DOHH2 (cell line): ENCODE results near the gene PROX2.

ENCODE experiments used
- H3F3A ChIP-seq: fragments of 200-600 bp; sonication (generic), shearing (Covaris generic); 2 replicates; pipeline ENCODE4 v1.6.0; 2016; ENCODE audit warnings: antibody characterized with exemption, mild to moderate bottlenecking; ENCODE audit not compliant: control insufficient read depth, insufficient read depth
- H3K27ac ChIP-seq: fragments of 200-600 bp; sonication (generic); 2 replicates; pipeline ENCODE4 v1.5.1; 2014; ENCODE audit warnings: low read depth, mild to moderate bottlenecking, low read length, moderate library complexity
- H3K27me3 ChIP-seq: fragments of 200-600 bp; sonication (generic); 2 replicates; pipeline ENCODE4 v1.6.1; 2014; ENCODE audit warnings: mild to moderate bottlenecking, low read length, mixed read lengths; ENCODE audit not compliant: control insufficient read depth
- H3K36me3 ChIP-seq: fragments of 200-600 bp; sonication (generic); 2 replicates; pipeline ENCODE4 v1.6.1; 2014; ENCODE audit warnings: mild to moderate bottlenecking, low read length, moderate library complexity, mixed read lengths; ENCODE audit not compliant: control insufficient read depth
- H3K4me1 ChIP-seq: fragments of 200-600 bp; sonication (generic); 2 replicates; pipeline ENCODE4 v1.6.1; 2014; ENCODE audit warnings: mild to moderate bottlenecking, low read length, mixed read lengths; ENCODE audit not compliant: control insufficient read depth
- H3K4me2 ChIP-seq: fragments of 200-600 bp; sonication (generic); 2 replicates; pipeline ENCODE4 v1.6.0; 2014; ENCODE audit warnings: mild to moderate bottlenecking, low read length, moderate library complexity
- H3K4me3 ChIP-seq: fragments of 200-600 bp; sonication (generic); 2 replicates; pipeline ENCODE4 v1.5.1; 2014; ENCODE audit warnings: mild to moderate bottlenecking, low read length, mixed read lengths
- H3K79me2 ChIP-seq: fragments of 200-600 bp; sonication (generic); 2 replicates; pipeline ENCODE4 v1.6.1; 2014; ENCODE audit warnings: mild to moderate bottlenecking, low read length, mixed read lengths; ENCODE audit not compliant: control insufficient read depth
- H3K9me2 ChIP-seq: fragments of 200-600 bp; sonication (generic); replicated peaks from 2 replicates; pipeline ENCODE4 v1.6.1; 2014; ENCODE audit warnings: mild to moderate bottlenecking, low read length, mixed read lengths; ENCODE audit not compliant: control insufficient read depth
- H3K9me3 ChIP-seq: fragments of 200-600 bp; sonication (generic); 2 replicates; pipeline ENCODE4 v1.6.1; 2014; ENCODE audit warnings: antibody characterized with exemption, low read length, mixed read lengths; ENCODE audit not compliant: control insufficient read depth, insufficient read depth
- H4K20me1 ChIP-seq: fragments of 200-600 bp; sonication (generic); 2 replicates; pipeline ENCODE4 v1.6.0; 2014; ENCODE audit warnings: low read depth, mild to moderate bottlenecking, antibody characterized with exemption, low read length, moderate library complexity; ENCODE audit not compliant: control insufficient read depth, insufficient read depth
- EZH2phosphoT487 ChIP-seq: fragments of 200-600 bp; sonication (generic); IDR thresholded peaks from 2 replicates; pipeline ENCODE4 v1.6.1; 2017; ENCODE audit warnings: borderline replicate concordance, mild to moderate bottlenecking, antibody characterized with exemption, low read length, moderate library complexity, mixed read lengths
- TF ChIP-seq, protein P1 (sequence below): fragments of 200-600 bp; sonication (generic); IDR thresholded peaks from one replicate; pipeline ENCODE4 v1.5.1; 2014; ENCODE audit warnings: antibody characterized with exemption, mild to moderate bottlenecking, low read depth, low read length; ENCODE audit not compliant: poor library complexity, severe bottlenecking

The PROX2 gene

DNA sequence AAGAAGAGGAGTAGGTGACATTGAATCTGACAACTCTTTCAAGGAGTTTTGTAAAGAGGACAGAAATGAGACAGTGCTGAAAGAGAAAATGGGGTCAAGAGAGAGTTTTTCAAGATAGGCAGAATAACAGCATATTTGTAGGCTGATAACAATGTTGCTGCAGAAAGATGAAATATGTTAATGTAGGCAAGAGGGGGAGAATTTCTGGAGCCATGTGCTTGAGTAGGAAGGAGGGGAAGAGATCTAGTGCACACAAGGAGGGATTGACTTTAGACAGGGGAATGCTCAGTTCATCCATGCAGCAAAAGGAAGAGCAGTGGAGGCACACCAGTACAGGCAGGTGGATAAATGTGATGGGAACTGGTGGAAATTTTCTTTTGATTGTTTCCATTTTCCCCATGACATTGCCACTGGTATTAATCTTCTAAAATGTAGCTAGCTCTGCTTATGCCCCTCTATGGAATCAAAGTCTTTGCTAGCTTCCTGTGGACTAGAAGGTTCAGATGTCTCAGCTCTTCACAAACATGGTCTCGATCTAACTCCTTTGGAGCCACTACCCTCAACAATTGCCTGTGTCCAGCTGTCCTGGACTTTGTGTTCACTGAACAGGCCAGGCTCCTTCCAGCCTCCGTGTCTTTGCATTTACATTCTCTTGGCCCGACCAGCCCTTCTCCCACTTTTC lies 9.1 kb downstream of the PROX2 start:
- H3K4me3 ChIP-seq = no peak overlapping the region
- H4K20me1 ChIP-seq = no peaks in the 10 kb centered on the region
- H3K9me3 ChIP-seq = no peaks in the 10 kb centered on the region
- no peaks in the 10 kb centered on the region for H3K36me3 ChIP-seq
- H3K4me1 ChIP-seq = no peaks in the 10 kb centered on the region
- no peak overlapping the region for H3K4me2 ChIP-seq
- TF ChIP-seq, protein P1, sequence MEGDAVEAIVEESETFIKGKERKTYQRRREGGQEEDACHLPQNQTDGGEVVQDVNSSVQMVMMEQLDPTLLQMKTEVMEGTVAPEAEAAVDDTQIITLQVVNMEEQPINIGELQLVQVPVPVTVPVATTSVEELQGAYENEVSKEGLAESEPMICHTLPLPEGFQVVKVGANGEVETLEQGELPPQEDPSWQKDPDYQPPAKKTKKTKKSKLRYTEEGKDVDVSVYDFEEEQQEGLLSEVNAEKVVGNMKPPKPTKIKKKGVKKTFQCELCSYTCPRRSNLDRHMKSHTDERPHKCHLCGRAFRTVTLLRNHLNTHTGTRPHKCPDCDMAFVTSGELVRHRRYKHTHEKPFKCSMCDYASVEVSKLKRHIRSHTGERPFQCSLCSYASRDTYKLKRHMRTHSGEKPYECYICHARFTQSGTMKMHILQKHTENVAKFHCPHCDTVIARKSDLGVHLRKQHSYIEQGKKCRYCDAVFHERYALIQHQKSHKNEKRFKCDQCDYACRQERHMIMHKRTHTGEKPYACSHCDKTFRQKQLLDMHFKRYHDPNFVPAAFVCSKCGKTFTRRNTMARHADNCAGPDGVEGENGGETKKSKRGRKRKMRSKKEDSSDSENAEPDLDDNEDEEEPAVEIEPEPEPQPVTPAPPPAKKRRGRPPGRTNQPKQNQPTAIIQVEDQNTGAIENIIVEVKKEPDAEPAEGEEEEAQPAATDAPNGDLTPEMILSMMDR = no peak
- no peak for TF ChIP-seq EZH2phosphoT487
- H3K27me3 ChIP-seq = peaks cover 27% of the 10 kb centered on the region
- H3K27ac ChIP-seq = no peak overlapping the region
- no peaks in the 10 kb centered on the region for H3K79me2 ChIP-seq
- no peaks in the 10 kb centered on the region for H3K9me2 ChIP-seq
- no peaks in the 10 kb centered on the region for H3F3A ChIP-seq

DNA sequence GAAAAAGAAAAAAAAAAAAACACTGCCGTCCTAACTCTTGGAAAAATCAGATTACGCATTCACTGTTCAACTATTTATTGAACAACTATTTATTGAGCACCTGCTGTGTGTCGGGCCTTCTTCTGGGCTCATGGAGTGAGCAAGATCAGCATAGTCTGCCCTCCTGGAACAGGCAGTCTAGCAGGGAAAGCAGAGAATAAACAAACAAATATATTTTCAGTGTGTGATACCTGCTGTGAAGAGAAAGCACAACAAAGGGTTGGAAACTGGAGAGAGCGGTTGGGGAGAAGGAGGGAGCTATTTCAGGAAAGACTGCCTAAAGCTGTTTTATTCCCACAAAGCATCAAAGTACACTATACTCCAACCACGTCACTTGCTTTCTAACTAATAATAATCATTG lies 10.8 kb downstream of the PROX2 start:
- Histone ChIP-seq H3K9me2 (no peaks in the 10 kb centered on the region), H3K79me2 (no peaks in the 10 kb centered on the region), H3K36me3 (no peaks in the 10 kb centered on the region), H3K4me1 (no peaks in the 10 kb centered on the region), H3F3A (no peaks in the 10 kb centered on the region), H3K27ac (no peak overlapping the region), H3K4me3 (no peak overlapping the region), H4K20me1 (0 out of 2 replicates have a peak, but pooled peaks cover 4% of the 10 kb centered on the region), H3K27me3 (peaks cover 24% of the 10 kb centered on the region), H3K9me3 (no peaks in the 10 kb centered on the region), H3K4me2 (no peak overlapping the region)
- no peak for TF ChIP-seq EZH2phosphoT487
- TF ChIP-seq, protein P1 = no peak

DNA sequence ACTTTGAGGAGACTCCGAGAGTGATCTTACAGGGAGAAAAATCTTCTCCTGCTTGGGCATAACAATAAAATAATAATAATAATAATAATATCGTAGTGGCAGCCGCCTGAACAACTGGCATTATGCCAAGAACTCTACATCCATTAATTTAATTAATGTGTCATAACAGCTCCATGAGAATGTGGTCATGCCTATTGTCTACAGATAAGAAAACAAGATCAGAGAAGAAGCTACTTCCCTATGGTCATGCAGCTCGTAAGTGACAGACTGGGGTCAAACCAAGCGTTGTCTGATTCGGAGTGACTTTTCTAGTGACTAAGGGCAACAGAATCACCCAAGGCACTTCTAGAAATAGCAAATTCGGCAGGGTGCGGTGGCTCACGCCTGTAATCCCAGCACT lies 11.7 kb downstream of the PROX2 start:
- no peak for TF ChIP-seq EZH2phosphoT487
- TF ChIP-seq, protein P1 = no peak
- no peaks in the 10 kb centered on the region for H3K9me2 ChIP-seq
- no peak overlapping the region for H3K4me2 ChIP-seq

DNA sequence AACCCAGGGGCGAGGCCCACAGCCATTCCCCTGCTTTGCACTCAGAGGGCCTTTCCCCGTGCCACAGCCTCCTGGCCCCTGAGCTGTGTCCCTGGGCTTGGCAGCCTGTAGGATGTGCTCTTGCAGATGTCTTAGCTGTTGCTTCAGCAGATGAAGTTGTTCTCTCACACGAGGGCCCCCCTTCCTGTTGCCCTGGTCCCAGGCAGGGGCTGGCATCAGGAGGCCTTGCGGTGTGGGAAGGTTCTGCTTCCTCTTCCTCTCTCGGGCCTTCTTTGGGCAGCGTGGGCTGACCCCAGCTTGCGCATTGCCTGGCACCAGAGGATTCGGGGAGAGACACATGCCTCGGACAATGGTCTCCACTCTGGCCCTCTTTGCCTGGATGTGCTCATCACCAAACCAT lies 12.7 kb downstream of the PROX2 start:
- 0 out of 2 replicates have a peak, but pooled peaks cover 4% of the 10 kb centered on the region for H4K20me1 ChIP-seq
- H3K4me3 ChIP-seq = no peak overlapping the region
- no peaks in the 10 kb centered on the region for H3K9me2 ChIP-seq
- H3K4me2 ChIP-seq = no peak overlapping the region
- no peaks in the 10 kb centered on the region for H3K9me3 ChIP-seq
- H3F3A ChIP-seq = no peaks in the 10 kb centered on the region
- H3K36me3 ChIP-seq = no peaks in the 10 kb centered on the region
- TF ChIP-seq, protein P1 = no peak
- no peak for TF ChIP-seq EZH2phosphoT487
- peaks cover 16% of the 10 kb centered on the region for H3K27me3 ChIP-seq
- no peaks in the 10 kb centered on the region for H3K4me1 ChIP-seq
- no peak overlapping the region for H3K27ac ChIP-seq
- no peaks in the 10 kb centered on the region for H3K79me2 ChIP-seq

More for the DNA sequence above, 11.7 kb downstream of the PROX2 start:
- Histone ChIP-seq H3K27me3 (peaks cover 21% of the 10 kb centered on the region), H3K36me3 (no peaks in the 10 kb centered on the region), H3K27ac (no peak overlapping the region), H3K4me1 (no peaks in the 10 kb centered on the region), H3K9me3 (no peaks in the 10 kb centered on the region), H3K4me3 (no peak overlapping the region), H3F3A (no peaks in the 10 kb centered on the region), H3K79me2 (no peaks in the 10 kb centered on the region), H4K20me1 (0 out of 2 replicates have a peak, but pooled peaks cover 4% of the 10 kb centered on the region)
